GM12875 (cell line): ENCODE results near the gene FBXL20.

Experiments used
- H3K4me3 ChIP-seq: one replicate; pipeline ENCODE4 v1.5.1; 2011; ENCODE audit warnings: low read depth, low read length, control low read depth
- CTCF ChIP-seq: IDR thresholded peaks from 2 replicates; pipeline ENCODE4 v1.5.1; 2011; ENCODE audit warnings: low read depth, mild to moderate bottlenecking, control low read depth, inconsistent platforms, low read length, moderate library complexity, borderline replicate concordance; ENCODE audit not compliant: insufficient read depth

The FBXL20 gene

GRCh38 chr17:39402890-39403605, 1.6 kb upstream of the FBXL20 start:
- H3K4me3 ChIP-seq, result no peak overlapping the region
- no peak for TF ChIP-seq CTCF

GRCh38 chr17:39402244-39402889, 941 bp upstream of the FBXL20 start:
- no peak for TF ChIP-seq CTCF

GRCh38 chr17:39400547-39401411, 647 bp downstream of the FBXL20 start:
- peak overlapping the region; percentile 98 for H3K4me3 ChIP-seq
- TF ChIP-seq CTCF, result no peak

More at GRCh38 chr17:39402244-39402889, 941 bp upstream of the FBXL20 start:
- H3K4me3 ChIP-seq, result peak overlapping the region; percentile 98

GRCh38 chr17:39399791-39400190, 1.6 kb downstream of the FBXL20 start:
- TF ChIP-seq CTCF, result no peak
- H3K4me3 ChIP-seq, result no peak overlapping the region

GRCh38 chr17:39393736-39394135, 7.7 kb downstream of the FBXL20 start:
- no peak overlapping the region for H3K4me3 ChIP-seq
- TF ChIP-seq CTCF, result no peak

GRCh38 chr17:39391448-39391847, 10.0 kb downstream of the FBXL20 start:
- no peak for TF ChIP-seq CTCF
- H3K4me3 ChIP-seq, result no peak overlapping the region
